K562 (cell line): ENCODE data around the gene PRR9. TPM values are rescaled to one million over a fixed set of nuclear protein-coding genes. Genes with fewer than 3 reads are reported as not detected.

ENCODE experiments used
- ATAC-seq: fragments of 200-7000 bp; cut with Tn5 transposase; 3 replicates; pipeline ENCODE4 v1.9.1; 2020; ENCODE audit warnings: moderate library complexity
- BruUV-seq: library from RNA; stranded (reverse); fragments of 400-500 nt; replicated peaks from 2 replicates; lab custom pipeline; 2021; lab: Mats Ljungman, UMichigan
- CTCF ChIA-PET: fragments of 300-600 bp; formaldehyde crosslinking; extraction: SDS; loops from one replicate; lab custom pipeline; 2021; ENCODE audit warnings: low intra/inter-chr PET ratio; lab: Yijun Ruan, JAX
- POLR2A ChIA-PET: fragments of 300-600, 350-650 bp; sonication (Branson Sonifier 250); formaldehyde crosslinking; extraction: SDS; loops from one replicate; lab custom pipeline; 2021; ENCODE audit warnings: antibody characterized with exemption, inconsistent platforms; lab: Yijun Ruan, JAX
- DNase-seq, 4 experiments: peaks; one replicate each; pipeline versions ENCODE4 v3.0.0 to v3.0.0-alpha.2; 2011 to 2018; ENCODE audit warnings: low spot score in 3 of 4, mixed read lengths in 3 of 4; ENCODE audit errors: extremely low read depth in 1 of 4
- FAIRE-seq: peaks from 2 replicates; lab custom pipeline; 2011; peaks lifted over from hg19 to GRCh38; lab: Jason Lieb, UNC
- H2AFZ ChIP-seq: 2 replicates; pipeline ENCODE4 v1.6.0; 2011; ENCODE audit warnings: low read depth, low read length, control low read depth, inconsistent platforms
- H3K27ac ChIP-seq: fragments of 200-600 bp; 3 replicates; pipeline ENCODE4 v1.8.0; 2011; ENCODE audit warnings: low read depth, mild to moderate bottlenecking, control low read depth, inconsistent platforms, low read length, moderate library complexity, mixed read lengths; ENCODE audit errors: extremely low read depth
- H3K27me3 ChIP-seq, 2 experiments: fragments of 300-600 bp in 1 of 2; 2 replicates in 1 of 2; 3 replicates in 1 of 2; pipeline versions ENCODE4 v1.6.0 to v1.8.0; 2011; ENCODE audit warnings: inconsistent platforms in 2 of 2, low read length in 2 of 2, mild to moderate bottlenecking in 1 of 2, mixed read lengths in 1 of 2, moderate library complexity in 1 of 2; ENCODE audit not compliant: control insufficient read depth in 2 of 2, insufficient read depth in 2 of 2
- H3K36me3 ChIP-seq: fragments of 300-600 bp; 3 replicates; pipeline ENCODE4 v1.8.0; 2011; ENCODE audit warnings: mild to moderate bottlenecking, low read length, inconsistent platforms; ENCODE audit not compliant: control insufficient read depth, insufficient read depth
- H3K4me1 ChIP-seq, 2 experiments: fragments of 200-600 bp in 1 of 2; replicated peaks in 1 of 2; 2 replicates in 1 of 2; 3 replicates in 1 of 2; pipeline versions ENCODE4 v1.5.1 to v1.8.0; 2011; ENCODE audit warnings: inconsistent platforms in 2 of 2, low read length in 2 of 2, mild to moderate bottlenecking in 1 of 2, mixed read lengths in 1 of 2, moderate library complexity in 1 of 2; ENCODE audit not compliant: control insufficient read depth in 2 of 2, insufficient read depth in 2 of 2
- H3K4me2 ChIP-seq: 2 replicates; pipeline ENCODE4 v1.6.1; 2011; ENCODE audit warnings: low read length, control low read depth, inconsistent platforms, mixed read lengths; ENCODE audit not compliant: insufficient read depth
- H3K4me3 ChIP-seq: fragments of 200-600 bp; sonication (generic), shearing (Covaris generic); 2 replicates; pipeline ENCODE4 v1.5.1; 2016; ENCODE audit warnings: control low read depth, inconsistent platforms
- H3K79me2 ChIP-seq: fragments of 200-600 bp; 3 replicates; pipeline ENCODE4 v1.8.0; 2011; ENCODE audit warnings: low read length, inconsistent platforms; ENCODE audit not compliant: control insufficient read depth, insufficient read depth
- H3K9ac ChIP-seq, 2 experiments: 2 replicates each; pipeline versions ENCODE4 v1.6.0 to v1.6.1; 2011; ENCODE audit warnings: low read depth in 2 of 2, low read length in 2 of 2, control low read depth in 1 of 2, inconsistent platforms in 1 of 2, mild to moderate bottlenecking in 1 of 2, mixed read lengths in 1 of 2; ENCODE audit not compliant: insufficient read depth in 1 of 2
- H3K9me1 ChIP-seq: one replicate; pipeline ENCODE4 v1.6.0; 2011; ENCODE audit warnings: inconsistent platforms, mild to moderate bottlenecking, low read length, moderate library complexity; ENCODE audit not compliant: control insufficient read depth, insufficient read depth
- H3K9me3 ChIP-seq: replicated peaks from 2 replicates; pipeline ENCODE4 v1.5.1; 2011; ENCODE audit warnings: low read depth, low read length, inconsistent platforms; ENCODE audit not compliant: control insufficient read depth, insufficient read depth
- H4K20me1 ChIP-seq: replicated peaks from 2 replicates; pipeline ENCODE4 v1.6.1; 2011; ENCODE audit warnings: low read length, inconsistent platforms, mixed read lengths; ENCODE audit not compliant: control insufficient read depth, insufficient read depth
- ARID1B ChIP-seq: fragments of 450-650 bp; IDR thresholded peaks from 2 replicates; pipeline ENCODE4 v1.6.1; 2016; ENCODE audit warnings: antibody characterized with exemption, mild to moderate bottlenecking, inconsistent platforms
- BCL6 ChIP-seq: fragments of 250-450 bp; sonication (Bioruptor Pico); IDR thresholded peaks from 2 replicates; pipeline ENCODE4 v1.4.0; 2020
- CBFA2T2 ChIP-seq: fragments of 450-650 bp; conservative IDR thresholded peaks from 2 replicates; pipeline ENCODE4 v1.6.1; 2017; ENCODE audit warnings: mild to moderate bottlenecking
- CEBPG ChIP-seq, 3 experiments: fragments of 200-800 bp in 1 of 3; sonication (Bioruptor generic) in 1 of 3; sonication (generic) in 1 of 3; formaldehyde crosslinking in 1 of 3; IDR thresholded peaks in 2 of 3; conservative IDR thresholded peaks in 1 of 3; 2 replicates each; pipeline versions ENCODE4 v1.6.1 to v1.8.0; 2016 to 2022; ENCODE audit warnings: missing compliant biosample characterization in 2 of 3, missing genetic modification characterization in 2 of 3, mild to moderate bottlenecking in 1 of 3, missing genetic modification reagents in 1 of 3
- FOXJ2 ChIP-seq: fragments of 200-800 bp; sonication (Bioruptor generic); IDR thresholded peaks from 2 replicates; pipeline ENCODE4 v1.6.1; 2016; ENCODE audit warnings: missing genetic modification characterization, missing compliant biosample characterization
- GTF3C2 ChIP-seq: IDR thresholded peaks from 3 replicates; pipeline ENCODE4 v1.6.1; 2011; ENCODE audit warnings: borderline replicate concordance, mild to moderate bottlenecking, moderate library complexity; ENCODE audit not compliant: insufficient read length; ENCODE audit errors: extremely low read depth
- HMG20A ChIP-seq: fragments of 450-650 bp; formaldehyde crosslinking; conservative IDR thresholded peaks from 2 replicates; pipeline ENCODE4 v1.4.0; 2020; ENCODE audit warnings: mild to moderate bottlenecking, mixed read lengths
- KAT2B ChIP-seq: IDR thresholded peaks from one replicate; pipeline ENCODE4 v1.6.1; 2012; ENCODE audit warnings: low read depth, mild to moderate bottlenecking, control low read depth, inconsistent platforms, low read length, moderate library complexity
- MAFK ChIP-seq: IDR thresholded peaks from 2 replicates; pipeline ENCODE4 v1.6.1; 2011; ENCODE audit warnings: low read length, improper control_type of control experiment
- NR1H2 ChIP-seq: sonication (generic); formaldehyde crosslinking; IDR thresholded peaks from 2 replicates; pipeline ENCODE4 v1.4.0; 2020; ENCODE audit warnings: mild to moderate bottlenecking, missing genetic modification reagents
- PCBP2 ChIP-seq: fragments of 200-400 bp; formaldehyde crosslinking; IDR thresholded peaks from 2 replicates; pipeline ENCODE4 v1.6.1; 2018; ENCODE audit warnings: low read length, low read depth, mild to moderate bottlenecking, moderate library complexity; ENCODE audit not compliant: poor library complexity, severe bottlenecking
- SRSF3 ChIP-seq: fragments of 200-400 bp; formaldehyde crosslinking; IDR thresholded peaks from 2 replicates; pipeline ENCODE4 v1.6.1; 2016; ENCODE audit warnings: mild to moderate bottlenecking, low read length, moderate library complexity; ENCODE audit not compliant: insufficient read depth
- ZBTB17 ChIP-seq: fragments of 450-650 bp; formaldehyde crosslinking; IDR thresholded peaks from 2 replicates; pipeline ENCODE4 v1.4.0; 2020; ENCODE audit warnings: mild to moderate bottlenecking
- ZNF324 ChIP-seq: fragments of 250-450 bp; sonication (Bioruptor Pico); IDR thresholded peaks from 2 replicates; pipeline ENCODE4 v1.4.0; 2020; ENCODE audit warnings: mild to moderate bottlenecking
- ZNF717 ChIP-seq: fragments of 250-450 bp; sonication (Bioruptor Pico); IDR thresholded peaks from 2 replicates; pipeline ENCODE4 v1.5.0; 2021
- WGBS: fragments of 100-300 bp; shearing (Covaris generic); methylation state at CpG from one replicate; pipeline ENCODE4 v1.1.6; 2016; ENCODE audit warnings: low coverage, mixed read lengths; ENCODE audit not compliant: insufficient coverage; ENCODE audit errors: missing lambda C conversion rate; 5-methylcytosine and 5-hydroxymethylcytosine counted together
- in situ Hi-C: fragments of 300-500 bp; cut with MboI; formaldehyde crosslinking; loops from 4 replicates; pipeline ENCODE4 v1.15.0; 2018; ENCODE audit warnings: inconsistent platforms, mixed read lengths
- intact Hi-C: fragments of 100-400 bp; cut with micrococcal nuclease; formaldehyde crosslinking; loops from 2 replicates; pipeline ENCODE4 v1.14.2; 2022
- polyA plus RNA-seq, 8 experiments: library from polyadenylated mRNA; depleted of rRNA in 4 of 8; stranded (reverse) in 5 of 8; unstranded in 3 of 8; fragments of >200 nt; fragmentation: Nextera tagmentation in 2 of 8; fragmentation: Illumina TruSeq in 1 of 8; extraction: Ambion mirVana in 2 of 8; extraction: Trizol in 1 of 8; gene quantifications; 2 replicates each; pipeline versions ENCODE4 v1.2.1 to v1.2.3, GENCODE V29; 2011 to 2014; ENCODE audit warnings: inconsistent platforms in 1 of 8, missing spikeins in 1 of 8
- total RNA-seq, 7 experiments: library from RNA; depleted of rRNA in 6 of 7; stranded (reverse); fragments of >200 nt in 6 of 7; fragmentation: Illumina TruSeq in 2 of 7; extraction: Trizol in 2 of 7; gene quantifications; 2 replicates each; pipeline versions ENCODE4 v1.2.1 to v1.2.3, GENCODE V29; 2011 to 2021; ENCODE audit warnings: low replicate concordance in 1 of 7

PRR9 gene
- total and polyA plus RNA-seq, 9 of the 15 experiments (the other 6 are each of a cell fraction or from before 2014, with no cell fraction given), result 0.14 to 1.4 (median 0.24) TPM; not detected in 1

GRCh38 chr1:153245466-153245865 lies 28.1 kb downstream of the PRR9 start:
- intact Hi-C loops, result no loop called here
- Histone ChIP-seq H3K9me1 (no peaks in the 10 kb centered on the region), H3K79me2 (no peaks in the 10 kb centered on the region), H2AFZ (no peak overlapping the region), H3K27me3 (peaks cover under 1 to 6% of the 10 kb centered on the region in 2 experiments; a peak in 3 of 5 replicates), H3K9me3 (no peaks in the 10 kb centered on the region), H3K4me1 (no peaks in the 10 kb centered on the region), H3K4me3 (no peak overlapping the region), H4K20me1 (no peaks in the 10 kb centered on the region), H3K4me2 (no peak overlapping the region), H3K27ac (no peak overlapping the region), H3K9ac (no peak overlapping the region), H3K36me3 (no peaks in the 10 kb centered on the region)
- 3% methylated on average over 4 of the region's 4 CpGs for WGBS
- TF ChIP-seq KAT2B (no peak), MAFK (no peak), NR1H2 (CRISPR knock-in tag) (no peak), GTF3C2 (no peak), HMG20A (no peak), FOXJ2 (tag) (no peak), SRSF3 (no peak), BCL6 (CRISPR knock-in tag) (no peak), PCBP2 (no peak), ZNF324 (CRISPR knock-in tag) (no peak), ZBTB17 (CRISPR knock-in tag) (no peak), ARID1B (no peak), CEBPG (CRISPR knock-in tag; IDR thresholded peaks at IDR 0.05) (no peak), CEBPG (tag; conservative IDR thresholded peaks at IDR 0.05 in 1 of 2, IDR thresholded peaks at IDR 0.05 in 1 of 2) (no peak), ZNF717 (CRISPR knock-in tag) (no peak), CBFA2T2 (no peak)
- no peak for FAIRE-seq
- CTCF ChIA-PET, result no interaction called here
- ATAC-seq, result no peak
- in situ Hi-C loops, result no loop called here
- no TSS peak for BruUV-seq
- POLR2A ChIA-PET, result no interaction called here
- no peak for DNase-seq
